GM21529 (cell line): Measurements from ENCODE around the gene GSE1.
"Not testable (repeated sequence)": the region's sequence is repeated elsewhere in the genome, so short reads cannot be mapped to it uniquely, and the experiment has no call there.

ENCODE experiments used
- ATAC-seq: cut with Tn5 transposase; IDR thresholded peaks from one replicate; pipeline ENCODE4 v1.9.1; 2021; ENCODE audit not compliant: unreplicated experiment

GSE1 gene

DNA sequence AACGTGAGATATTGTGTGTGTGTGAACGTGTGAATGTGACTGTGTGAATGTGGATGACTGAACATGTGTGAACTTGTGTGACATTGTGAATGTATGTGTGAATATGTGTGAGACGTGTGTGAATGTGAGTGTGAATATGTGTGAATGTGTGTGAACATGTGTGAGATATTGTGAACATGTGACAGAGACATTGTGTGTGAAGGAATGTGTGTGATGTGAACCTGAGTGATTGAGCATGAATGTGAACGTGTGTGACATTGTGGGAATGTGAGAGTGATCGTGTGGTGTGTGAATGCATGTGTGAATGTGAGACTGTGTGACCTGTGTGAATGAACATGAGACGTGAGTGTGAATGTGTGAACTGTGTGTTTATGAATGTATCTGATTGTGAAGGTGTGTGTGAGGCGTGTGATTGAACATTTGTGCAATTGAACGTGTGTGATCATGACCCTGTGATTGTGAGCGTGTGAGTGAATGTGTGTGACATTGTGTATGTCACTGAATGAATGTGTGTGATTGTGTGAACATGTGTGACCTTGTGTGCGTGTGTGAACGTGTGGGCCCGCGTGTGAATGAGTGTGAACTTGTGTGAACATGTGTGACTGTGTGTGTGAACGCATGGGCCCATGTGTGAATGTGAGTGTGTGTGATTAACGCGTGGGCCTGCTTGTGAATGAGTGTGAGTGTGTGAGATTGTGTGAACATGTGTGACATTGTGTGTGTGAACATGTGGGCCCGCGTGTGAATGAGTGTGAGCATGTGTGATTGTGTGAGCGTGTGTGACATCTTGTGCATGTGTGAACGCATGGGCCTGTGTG, 23.2 kb upstream of the GSE1 start:
- no peak for ATAC-seq

DNA sequence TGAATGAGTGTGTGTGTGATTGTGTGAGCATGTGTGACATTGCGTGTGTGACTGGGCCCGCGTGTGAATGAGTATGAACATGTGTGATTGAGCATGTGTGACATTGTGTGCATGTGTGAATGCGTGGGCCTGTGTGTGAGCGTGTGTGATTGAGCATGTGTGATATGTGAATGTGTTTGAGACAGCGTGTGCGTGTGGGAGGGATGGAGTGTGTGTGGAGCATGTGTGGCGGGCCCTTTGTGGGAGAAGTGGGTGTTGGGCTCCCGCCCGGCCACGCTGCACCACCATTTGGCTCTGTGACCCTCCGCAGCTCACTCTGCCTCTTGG, 22.7 kb upstream of the GSE1 start:
- ATAC-seq: no peak

- no peak for ATAC-seq
Measured at GRCh38 chr16:85591381-85591780, 21.7 kb upstream of the GSE1 start.

DNA sequence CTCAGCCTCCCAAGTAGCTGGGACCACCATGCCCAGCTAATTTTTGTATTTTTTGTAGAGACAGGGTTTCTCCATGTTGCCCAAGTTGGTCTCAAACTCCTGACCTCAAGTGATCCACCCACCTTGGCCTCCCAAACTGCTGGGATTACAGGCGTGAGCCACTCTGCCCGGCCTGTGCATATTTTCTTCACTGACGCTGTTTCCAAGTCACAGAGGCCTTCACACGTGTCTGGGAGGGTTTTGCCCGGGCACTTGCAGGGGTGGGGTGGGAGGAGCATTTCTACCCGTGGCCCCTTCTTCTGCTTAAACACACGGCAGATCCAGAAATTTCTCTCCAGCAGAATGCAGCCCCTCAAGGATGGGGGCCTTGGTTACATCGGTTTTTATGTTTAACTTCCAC, 20.8 kb upstream of the GSE1 start:
- ATAC-seq: not testable (repeated sequence)

DNA sequence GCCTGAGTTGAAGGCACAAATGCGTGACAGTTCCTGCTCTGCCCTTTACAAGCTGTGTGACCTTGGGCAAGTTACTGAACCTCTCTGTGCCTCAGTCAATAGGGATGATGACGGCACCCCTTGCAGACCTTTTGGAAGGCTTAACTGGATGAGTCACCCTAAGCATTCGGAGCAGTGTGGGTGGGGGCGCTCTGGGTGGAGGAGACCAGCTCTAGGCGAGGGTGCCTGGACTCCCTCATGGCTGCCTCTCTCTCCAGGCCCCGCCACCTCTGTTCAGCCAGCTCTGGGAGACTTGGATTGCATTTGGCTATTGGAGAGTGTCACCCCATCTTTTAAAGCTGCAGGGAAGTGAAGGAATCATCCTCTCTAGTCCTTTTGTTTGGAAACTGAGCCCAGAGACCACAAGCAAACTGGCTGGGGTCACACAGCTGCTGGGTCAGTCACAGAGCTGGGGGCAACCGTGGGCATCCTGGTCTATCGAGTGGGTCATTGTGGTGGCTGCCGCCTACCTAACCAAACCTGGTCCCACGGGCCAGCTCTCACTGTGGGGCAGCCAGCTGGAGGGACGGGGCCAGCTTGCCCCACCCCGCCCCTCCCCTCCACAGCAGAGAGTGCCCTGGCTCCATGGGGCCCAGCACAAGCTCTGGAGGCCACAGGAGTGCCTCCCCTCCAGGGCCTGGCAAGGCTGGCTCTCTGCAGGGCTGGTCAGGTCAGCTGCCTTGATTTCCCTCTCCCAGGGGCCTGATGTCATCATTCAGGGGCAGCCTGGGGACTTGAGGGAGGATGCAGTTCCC, 20.2 kb upstream of the GSE1 start:
- no peak for ATAC-seq

GRCh38 chr16:85593494-85594221, 19.5 kb upstream of the GSE1 start:
- ATAC-seq: no peak

GRCh38 chr16:85594273-85594977, 18.7 kb upstream of the GSE1 start:
- ATAC-seq: no peak

DNA sequence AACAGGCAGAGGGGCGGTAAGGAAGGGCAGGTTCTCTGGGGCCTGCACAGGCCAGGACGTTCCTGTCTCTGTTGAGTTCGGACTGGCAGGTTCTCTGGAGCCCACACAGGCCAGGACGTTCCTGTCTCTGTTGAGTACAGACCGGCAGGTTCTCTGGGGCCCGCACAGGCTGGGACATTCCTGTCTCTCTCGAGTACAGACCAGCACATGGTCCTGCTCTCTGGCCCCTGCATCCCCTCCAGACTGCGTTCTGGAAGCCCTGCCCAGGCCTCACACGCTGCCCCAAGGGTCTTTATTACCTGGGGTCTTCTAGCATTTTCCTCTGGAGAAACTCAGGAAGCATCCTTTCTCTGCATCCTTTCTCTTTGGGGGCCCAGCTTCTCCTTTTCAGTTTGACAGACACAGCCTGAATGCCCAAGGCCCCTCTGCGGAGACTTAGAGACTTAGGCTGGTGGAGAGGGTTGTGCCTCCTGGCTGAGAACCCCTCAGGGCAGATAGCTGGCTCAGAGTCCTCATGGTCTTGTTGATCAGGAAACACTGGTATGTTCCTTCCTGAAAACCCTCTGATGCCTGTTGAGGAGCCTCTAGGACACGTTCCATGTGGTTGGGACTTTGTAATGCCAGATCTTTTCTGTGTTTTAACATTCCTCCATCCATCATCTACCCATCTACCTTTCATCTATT, 18.0 kb upstream of the GSE1 start:
- no peak for ATAC-seq

DNA sequence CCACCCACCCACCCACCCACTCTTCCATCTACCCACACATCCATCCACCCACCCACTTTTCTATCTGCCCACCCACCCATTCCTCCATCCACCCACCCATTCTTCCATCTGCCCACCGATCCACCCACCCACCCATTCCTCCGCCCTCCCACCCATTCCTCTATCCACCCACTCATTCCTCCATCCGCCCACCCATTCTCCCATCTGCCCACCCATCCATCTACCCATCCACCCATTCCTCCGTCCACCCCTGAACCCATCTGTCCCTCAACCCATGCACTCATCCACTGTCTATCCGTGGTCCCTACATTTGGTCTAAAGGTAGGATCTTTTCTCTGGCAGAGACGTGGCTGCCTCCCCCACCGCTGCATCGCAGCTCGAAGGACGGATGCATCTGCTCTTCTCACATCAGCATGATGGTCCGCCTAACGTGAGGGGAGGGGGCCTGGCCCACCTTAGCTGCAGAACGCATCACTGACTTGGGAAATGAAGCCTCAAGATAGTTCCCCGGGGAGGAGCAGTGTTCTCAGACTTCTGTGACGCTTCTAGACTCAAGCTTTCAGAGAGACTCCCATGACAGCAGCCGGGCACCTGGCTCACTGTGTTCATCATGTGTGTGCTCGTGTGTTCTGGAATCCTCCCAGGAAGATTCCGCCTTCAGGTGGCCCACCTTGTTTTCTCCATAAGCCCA, 17.2 kb upstream of the GSE1 start:
- ATAC-seq: no peak

DNA sequence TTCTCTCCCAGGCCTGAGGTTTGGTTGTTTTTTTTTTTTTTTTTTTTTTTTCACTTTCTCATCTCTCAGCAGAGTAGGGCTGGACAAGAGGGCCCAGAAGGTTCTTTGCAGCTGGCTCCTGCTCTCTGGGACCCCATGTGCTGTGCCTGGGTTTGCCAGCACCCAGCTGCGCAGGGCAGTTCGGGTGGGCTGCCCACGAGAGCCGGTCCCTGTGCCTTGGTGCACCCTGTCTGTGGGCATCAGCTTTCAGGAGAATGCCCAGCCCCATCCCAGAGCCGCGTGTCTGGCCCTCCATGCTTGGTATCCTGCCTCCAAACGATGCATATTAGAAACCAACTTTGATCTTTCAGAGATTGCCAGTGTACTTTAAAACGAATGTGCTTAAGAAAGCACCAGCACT, 15.0 kb upstream of the GSE1 start:
- ATAC-seq: no peak

DNA sequence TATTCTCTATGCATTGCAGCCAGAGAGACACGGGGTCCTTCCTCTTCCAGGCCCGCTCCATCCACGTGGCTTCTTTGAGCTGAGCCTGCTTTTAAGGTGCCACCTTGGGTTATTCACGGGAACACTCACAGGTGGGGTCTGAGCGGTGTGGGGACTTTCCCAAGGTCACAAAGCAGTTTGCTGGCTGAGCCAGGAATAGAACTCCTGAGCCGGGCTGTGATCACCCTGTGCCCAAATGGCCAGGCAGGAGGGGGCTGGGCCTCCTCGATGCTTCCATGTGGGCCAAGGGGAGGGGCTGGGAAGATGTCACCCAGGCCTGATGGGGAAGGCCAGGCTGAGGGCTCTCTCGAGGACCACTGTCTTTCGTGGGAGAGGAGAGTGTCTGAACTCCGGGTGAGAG, 13.0 kb upstream of the GSE1 start:
- no peak for ATAC-seq

DNA sequence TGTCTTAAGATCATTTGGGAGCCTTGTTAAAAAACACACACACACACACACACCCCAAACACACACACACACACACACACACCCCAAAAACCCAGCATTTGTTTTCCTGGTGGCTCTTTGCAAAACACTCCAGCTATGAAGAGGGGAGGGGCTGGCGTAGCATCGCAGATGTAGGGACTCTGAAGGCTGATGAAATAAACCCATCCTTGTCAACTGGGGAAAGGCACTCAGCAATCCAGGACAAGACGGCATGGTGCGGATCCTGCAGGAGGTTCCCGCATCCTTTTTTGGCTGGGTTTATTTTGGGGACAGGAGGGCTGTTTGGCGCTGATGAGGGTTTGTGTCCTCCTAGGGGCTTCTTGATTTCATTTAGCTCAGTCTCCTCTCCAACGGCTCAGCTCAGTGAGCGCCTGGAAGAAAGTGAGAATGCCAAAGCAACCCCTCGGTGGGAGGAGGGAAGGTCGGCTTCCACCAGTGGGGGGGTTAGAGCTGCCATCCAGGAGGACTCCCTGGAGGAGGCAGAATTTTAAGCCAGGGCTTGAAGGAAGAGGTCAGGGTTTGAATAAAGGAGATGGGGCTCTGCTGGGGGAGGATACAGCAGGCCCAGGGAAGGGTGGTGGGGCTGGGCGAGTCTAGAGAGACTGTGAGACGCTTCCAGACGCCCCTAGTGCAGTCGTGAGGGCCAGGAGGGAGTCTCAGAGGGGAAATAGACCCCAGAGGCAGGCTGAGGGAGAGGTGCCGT, 12.4 kb upstream of the GSE1 start:
- ATAC-seq: no peak

DNA sequence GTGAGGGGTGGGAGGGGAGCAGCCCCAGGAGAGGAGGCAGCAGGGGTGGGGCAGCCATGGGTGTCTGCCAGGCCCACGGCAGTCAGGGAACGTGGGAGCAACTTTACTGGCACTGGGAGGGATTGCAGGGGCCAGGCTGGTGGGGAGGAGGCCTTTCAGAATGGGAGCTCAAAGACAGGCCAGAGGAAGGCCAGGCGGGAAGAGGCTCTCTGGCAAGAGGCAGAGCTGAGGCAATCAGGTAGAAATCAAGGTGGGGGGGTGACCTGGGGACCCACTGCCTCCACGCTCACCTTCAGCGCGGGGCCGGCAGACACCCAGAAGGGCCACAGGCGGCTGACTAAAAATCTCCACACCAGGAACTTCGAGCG, 11.9 kb upstream of the GSE1 start:
- no peak for ATAC-seq

DNA sequence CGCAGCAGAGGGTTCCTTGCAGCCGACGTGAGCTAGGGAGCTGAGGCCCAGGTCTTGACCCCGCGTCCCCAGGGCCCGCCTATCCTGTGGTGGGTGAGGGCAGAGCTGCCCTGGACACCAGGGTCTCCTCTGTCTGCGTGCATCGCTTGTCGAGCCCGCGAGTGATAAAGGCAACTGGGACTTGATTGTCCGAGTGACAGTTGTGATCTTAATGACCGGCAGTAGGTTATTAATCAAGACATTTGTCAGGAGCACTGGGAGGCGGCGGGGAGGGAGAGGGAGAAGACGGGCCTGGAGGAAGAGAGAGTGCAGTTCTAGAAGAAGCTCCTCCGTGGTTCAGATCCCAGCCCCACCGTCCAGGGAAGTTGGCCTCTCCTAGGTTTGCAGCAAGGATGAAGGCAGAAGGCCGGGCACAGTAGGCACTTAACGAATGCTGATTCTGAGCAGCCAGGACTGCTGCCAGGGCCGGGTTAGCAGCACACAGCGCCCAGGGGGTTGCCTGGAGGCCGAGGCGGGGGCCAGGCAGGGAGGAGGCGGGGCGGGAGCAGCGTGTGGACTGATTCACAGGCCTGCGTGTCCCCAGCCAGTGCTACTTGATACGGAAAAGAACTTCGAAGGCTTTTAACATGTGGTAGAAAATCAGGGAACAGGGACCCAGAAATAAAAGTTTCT, 11.3 kb upstream of the GSE1 start:
- no peak for ATAC-seq

DNA sequence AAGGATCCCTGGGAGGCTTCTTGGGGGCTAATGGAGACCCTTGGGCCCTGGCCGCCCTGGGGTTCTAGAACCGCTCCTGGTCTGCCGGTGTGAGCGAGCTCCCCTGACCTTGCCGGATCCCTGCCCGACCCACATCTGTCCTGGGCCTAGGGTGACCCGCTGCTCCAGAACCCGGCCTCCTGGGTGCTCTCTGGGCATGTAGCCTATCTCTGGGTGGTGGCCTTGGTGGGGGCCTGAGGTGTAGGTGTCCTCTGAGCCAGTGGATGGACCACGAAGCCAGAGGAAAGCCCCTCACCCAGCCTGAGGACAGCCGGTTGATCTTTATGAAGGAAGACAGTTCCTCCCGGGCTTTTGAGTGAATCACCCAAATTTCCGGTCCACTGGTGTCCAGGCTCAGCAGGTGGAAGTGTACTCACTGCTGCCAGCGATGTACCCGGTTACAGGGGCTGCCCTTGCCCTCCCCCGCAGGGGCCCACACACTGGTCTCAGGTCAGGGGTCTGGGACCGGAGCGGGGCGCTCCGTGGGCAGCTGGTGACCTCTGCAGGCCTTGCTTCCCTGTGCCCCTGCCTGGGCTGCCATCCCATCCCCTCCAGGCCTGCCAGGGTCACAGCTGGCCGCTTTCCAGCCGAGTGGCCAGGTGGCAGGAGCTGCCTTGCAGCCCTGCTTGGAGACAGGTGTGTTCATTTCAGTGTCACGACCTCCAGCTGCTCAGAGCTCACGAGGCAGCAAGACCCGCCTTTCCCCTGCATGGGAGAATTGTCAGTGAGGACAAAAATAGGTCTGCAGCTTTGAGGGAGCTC, 10.5 kb upstream of the GSE1 start:
- ATAC-seq: no peak

- no peak for ATAC-seq
Measured at GRCh38 chr16:85603203-85603755, 9.8 kb upstream of the GSE1 start.

GRCh38 chr16:85604145-85604705, 8.9 kb upstream of the GSE1 start:
- ATAC-seq: no peak
